ENCODE data around the gene ETDA.
"Not testable (repeated sequence)": the region's sequence is repeated elsewhere in the genome, so short reads cannot be mapped to it uniquely, and the experiment has no call there.

Gene ETDA

GRCh38 chrX:135252011-135252518 lies at the start of gene ETDA:
TSS of gene ETDA (plus strand) at chrX:135252061. CDS start at chrX:135253277, 1,216 bp downstream.
- DNase-seq (ENCODE audit: low spot score) = not testable (repeated sequence)

GRCh38 chrX:135206427-135206826 lies 45.4 kb upstream of the ETDA start:
- not testable (repeated sequence) for DNase-seq (ENCODE audit: low spot score)

GRCh38 chrX:135213200-135213844 lies 38.5 kb upstream of the ETDA start:
- no peak for DNase-seq (ENCODE audit: low spot score)

GRCh38 chrX:135245989-135246388 lies 5.9 kb upstream of the ETDA start:
- DNase-seq (ENCODE audit: low spot score) = not testable (repeated sequence)

- DNase-seq (ENCODE audit: low spot score) = not testable (repeated sequence)
Observed at GRCh38 chrX:135256087-135256684, 4.3 kb downstream of the ETDA start.

GRCh38 chrX:135256923-135257322 lies 5.1 kb downstream of the ETDA start:
- no peak for DNase-seq (ENCODE audit: low spot score)

- DNase-seq (ENCODE audit: low spot score) = no peak
Observed at GRCh38 chrX:135257469-135257868, 5.6 kb downstream of the ETDA start.

GRCh38 chrX:135260976-135261375 lies 9.1 kb downstream of the ETDA start:
- not testable (repeated sequence) for DNase-seq (ENCODE audit: low spot score)

GRCh38 chrX:135263376-135263775 lies 11.5 kb downstream of the ETDA start:
- DNase-seq (ENCODE audit: low spot score) = not testable (repeated sequence)

GRCh38 chrX:135264206-135264605 lies 12.3 kb downstream of the ETDA start:
- DNase-seq (ENCODE audit: low spot score) = no peak

- no peak for DNase-seq (ENCODE audit: low spot score)
Observed at GRCh38 chrX:135273162-135273561, 21.3 kb downstream of the ETDA start.

- no peak for DNase-seq (ENCODE audit: low spot score)
Observed at GRCh38 chrX:135275973-135276372, 24.1 kb downstream of the ETDA start.

GRCh38 chrX:135287266-135287823 lies 35.5 kb downstream of the ETDA start:
- no peak for DNase-seq (ENCODE audit: low spot score)

- DNase-seq (ENCODE audit: low spot score) = peak; percentile 39
Observed at GRCh38 chrX:135295238-135295943, 43.5 kb downstream of the ETDA start.

- DNase-seq (ENCODE audit: low spot score) = no peak
Observed at GRCh38 chrX:135295944-135296305, 44.1 kb downstream of the ETDA start.

GRCh38 chrX:135302269-135302873 lies 50.5 kb downstream of the ETDA start:
- no peak for DNase-seq (ENCODE audit: low spot score)

Data from putamen (tissue), 1 donor.